Osteocyte (in vitro differentiated cells): ENCODE data around the gene ARSD. TPM values are rescaled to one million over a fixed set of nuclear protein-coding genes. Genes with fewer than 3 reads are reported as not detected.
A peak's percentile ranks its signal among the peaks of the same experiment; 100 is the strongest.

ENCODE experiments used
- DNase-seq: peaks from one replicate; pipeline ENCODE4 v3.0.0; 2021; ENCODE audit warnings: mixed read lengths; ENCODE audit not compliant: unreplicated experiment; ENCODE audit errors: extremely low spot score
- H3K27ac Mint-ChIP-seq: one replicate; pipeline ENCODE4 v1.8.0; 2021; ENCODE audit warnings: mild to moderate bottlenecking, mixed read lengths; ENCODE audit not compliant: unreplicated experiment
- H3K27me3 Mint-ChIP-seq: one replicate; pipeline ENCODE4 v1.8.0; 2021; ENCODE audit warnings: mixed read lengths; ENCODE audit not compliant: unreplicated experiment
- H3K36me3 Mint-ChIP-seq: one replicate; pipeline ENCODE4 v1.8.0; 2021; ENCODE audit warnings: mixed read lengths; ENCODE audit not compliant: unreplicated experiment
- H3K4me1 Mint-ChIP-seq: one replicate; pipeline ENCODE4 v1.8.0; 2021; ENCODE audit warnings: mixed read lengths; ENCODE audit not compliant: unreplicated experiment
- H3K4me3 Mint-ChIP-seq: one replicate; pipeline ENCODE4 v1.8.0; 2021; ENCODE audit warnings: mild to moderate bottlenecking, moderate library complexity, mixed read lengths; ENCODE audit not compliant: unreplicated experiment
- H3K9me3 Mint-ChIP-seq: one replicate; pipeline ENCODE4 v1.8.0; 2021; ENCODE audit warnings: mixed read lengths; ENCODE audit not compliant: unreplicated experiment
- total RNA-seq: library from RNA; stranded (reverse); gene quantifications from 2 replicates; pipeline ENCODE4 v1.2.1, GENCODE V29; 2021
- TF ChIP-seq, protein P1 (sequence below): fragments of 200-600 bp; sonication (generic); IDR thresholded peaks from 2 replicates; pipeline ENCODE4 v1.5.0; 2021; ENCODE audit warnings: antibody characterized with exemption, mild to moderate bottlenecking, moderate library complexity

ARSD gene
- total RNA-seq, 1 donor from 2014 or later, result 44.6 TPM

DNA sequence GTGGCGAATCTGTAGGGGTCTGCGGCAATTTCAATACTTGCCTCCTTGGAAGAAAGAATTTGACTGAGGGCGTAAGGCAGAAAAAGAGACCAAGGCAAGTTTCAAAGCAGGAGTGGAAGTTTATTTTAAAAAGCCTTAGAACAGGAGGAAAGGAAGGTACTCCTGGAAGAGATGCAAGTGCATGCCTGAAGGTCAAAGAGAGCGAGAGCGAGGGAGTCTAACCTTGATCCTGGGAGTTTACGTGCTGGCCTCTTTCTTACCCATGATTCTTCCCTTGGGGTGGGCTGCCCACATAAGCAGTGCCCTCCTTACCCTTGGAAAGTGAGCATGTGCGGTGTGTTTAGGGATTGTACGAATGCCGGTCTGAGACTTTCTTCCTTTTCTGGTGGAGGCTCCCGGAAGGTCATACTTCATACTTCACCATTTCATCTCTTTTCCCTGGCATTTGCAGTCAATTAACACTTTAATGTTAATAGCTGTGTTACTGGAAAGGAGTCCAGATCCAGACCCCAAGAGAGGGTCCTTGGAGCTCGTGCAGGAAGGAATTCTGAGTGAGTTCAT, 40.0 kb downstream of the ARSD start:
- Mint-ChIP-seq H3K4me1 (peaks cover 17% of the 10 kb centered on the region), H3K27ac (peak overlapping the region; percentile 64), H3K27me3 (no peaks in the 10 kb centered on the region), H3K4me3 (peak overlapping the region; percentile 69), H3K36me3 (no peaks in the 10 kb centered on the region), H3K9me3 (no peaks in the 10 kb centered on the region)
- TF ChIP-seq, protein P1, sequence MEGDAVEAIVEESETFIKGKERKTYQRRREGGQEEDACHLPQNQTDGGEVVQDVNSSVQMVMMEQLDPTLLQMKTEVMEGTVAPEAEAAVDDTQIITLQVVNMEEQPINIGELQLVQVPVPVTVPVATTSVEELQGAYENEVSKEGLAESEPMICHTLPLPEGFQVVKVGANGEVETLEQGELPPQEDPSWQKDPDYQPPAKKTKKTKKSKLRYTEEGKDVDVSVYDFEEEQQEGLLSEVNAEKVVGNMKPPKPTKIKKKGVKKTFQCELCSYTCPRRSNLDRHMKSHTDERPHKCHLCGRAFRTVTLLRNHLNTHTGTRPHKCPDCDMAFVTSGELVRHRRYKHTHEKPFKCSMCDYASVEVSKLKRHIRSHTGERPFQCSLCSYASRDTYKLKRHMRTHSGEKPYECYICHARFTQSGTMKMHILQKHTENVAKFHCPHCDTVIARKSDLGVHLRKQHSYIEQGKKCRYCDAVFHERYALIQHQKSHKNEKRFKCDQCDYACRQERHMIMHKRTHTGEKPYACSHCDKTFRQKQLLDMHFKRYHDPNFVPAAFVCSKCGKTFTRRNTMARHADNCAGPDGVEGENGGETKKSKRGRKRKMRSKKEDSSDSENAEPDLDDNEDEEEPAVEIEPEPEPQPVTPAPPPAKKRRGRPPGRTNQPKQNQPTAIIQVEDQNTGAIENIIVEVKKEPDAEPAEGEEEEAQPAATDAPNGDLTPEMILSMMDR, result no peak
- DNase-seq, result no peak

GRCh38 chrX:2888309-2888708, 40.8 kb downstream of the ARSD start:
- Mint-ChIP-seq H3K27ac (no peak overlapping the region), H3K27me3 (no peaks in the 10 kb centered on the region), H3K4me3 (peak overlapping the region; percentile 69), H3K9me3 (no peaks in the 10 kb centered on the region), H3K4me1 (peaks cover 17% of the 10 kb centered on the region), H3K36me3 (no peaks in the 10 kb centered on the region)
- TF ChIP-seq, protein P1, result no peak
- no peak for DNase-seq

DNA sequence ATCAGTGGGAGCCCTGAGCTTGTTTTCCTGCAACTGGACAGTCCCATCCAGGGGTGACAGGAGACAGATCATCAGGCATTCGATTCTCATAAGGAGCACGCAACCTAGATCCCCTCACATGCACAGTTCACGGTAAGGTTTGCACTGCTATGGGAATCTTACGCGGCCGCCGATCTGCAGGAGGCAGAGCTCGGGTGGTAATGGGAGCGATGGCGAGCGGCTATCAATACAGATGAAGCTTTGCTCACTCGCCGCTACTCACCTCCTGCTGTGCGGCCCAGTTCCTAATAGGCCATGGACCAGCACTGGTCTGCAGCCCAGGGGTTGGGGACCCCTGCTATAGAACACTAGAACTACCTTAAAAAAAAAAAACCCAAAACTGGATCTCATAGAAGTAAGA, 45.4 kb downstream of the ARSD start:
- Mint-ChIP-seq H3K4me3 (no peak overlapping the region), H3K36me3 (no peaks in the 10 kb centered on the region), H3K27me3 (no peaks in the 10 kb centered on the region), H3K9me3 (no peaks in the 10 kb centered on the region), H3K4me1 (peaks cover 2% of the 10 kb centered on the region), H3K27ac (no peak overlapping the region)
- no peak for DNase-seq
- TF ChIP-seq, protein P1, result no peak

- Mint-ChIP-seq H3K27me3 (no peaks in the 10 kb centered on the region), H3K4me1 (no peaks in the 10 kb centered on the region), H3K36me3 (no peaks in the 10 kb centered on the region), H3K9me3 (no peaks in the 10 kb centered on the region), H3K4me3 (no peak overlapping the region), H3K27ac (no peak overlapping the region)
- DNase-seq, result no peak
- TF ChIP-seq, protein P1, result no peak
These were observed 49.5 kb downstream of the ARSD start for GRCh38 chrX:2879670-2880069.

DNA sequence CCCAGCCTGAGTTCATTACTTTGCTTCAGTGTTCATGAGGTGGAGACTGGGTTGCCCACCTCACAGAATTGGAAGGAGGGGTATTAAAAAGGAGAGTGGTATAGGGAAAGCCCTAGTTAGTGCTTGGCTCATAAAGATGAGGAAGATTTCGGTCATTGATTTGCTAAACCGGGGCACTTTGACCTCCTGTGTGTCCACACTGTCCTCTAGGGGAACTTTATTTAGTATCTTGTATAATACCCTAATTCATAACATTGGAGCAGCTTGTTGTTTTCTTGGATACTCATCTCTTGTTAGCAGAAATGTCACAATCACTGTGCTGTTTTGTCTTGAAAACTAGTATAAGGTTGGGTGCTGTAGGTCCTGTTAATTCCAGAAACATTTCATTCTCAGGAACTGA, 50.6 kb downstream of the ARSD start:
- no peaks in the 10 kb centered on the region for H3K4me1 Mint-ChIP-seq
- H3K4me3 Mint-ChIP-seq, result no peak overlapping the region
- no peak for DNase-seq
- peaks cover 3% of the 10 kb centered on the region for H3K36me3 Mint-ChIP-seq
- no peak overlapping the region for H3K27ac Mint-ChIP-seq
- no peaks in the 10 kb centered on the region for H3K27me3 Mint-ChIP-seq
- peaks cover 3% of the 10 kb centered on the region for H3K9me3 Mint-ChIP-seq
- TF ChIP-seq, protein P1, result no peak
